ENCODE measurements around the gene MYO1G.

Gene MYO1G

GRCh38 chr7:44979481-44980392 is 922 bp upstream of the MYO1G start:
- no peak for DNase-seq

GRCh38 chr7:44977959-44978335 is 868 bp downstream of the MYO1G start:
- DNase-seq = peak; percentile 87

- no peak for DNase-seq
Observed at GRCh38 chr7:44977304-44977958, 1.4 kb downstream of the MYO1G start.

GRCh38 chr7:44976746-44977196 is 2.0 kb downstream of the MYO1G start:
- no peak for DNase-seq

- DNase-seq = no peak
Observed at GRCh38 chr7:44976040-44976745, 2.6 kb downstream of the MYO1G start.

- DNase-seq = no peak
Observed at GRCh38 chr7:44975331-44976039, 3.3 kb downstream of the MYO1G start.

- no peak for DNase-seq
Observed at GRCh38 chr7:44974549-44974948, 4.3 kb downstream of the MYO1G start.

GRCh38 chr7:44973610-44974401 is 5.0 kb downstream of the MYO1G start:
- no peak for DNase-seq

GRCh38 chr7:44972562-44972961 is 6.3 kb downstream of the MYO1G start:
- DNase-seq = no peak

- peak; percentile 42 for DNase-seq
Observed at GRCh38 chr7:44971902-44972441, 6.8 kb downstream of the MYO1G start.

GRCh38 chr7:44971188-44971901 is 7.5 kb downstream of the MYO1G start:
- DNase-seq = no peak

- no peak for DNase-seq
Observed at GRCh38 chr7:44970523-44971051, 8.2 kb downstream of the MYO1G start.

GRCh38 chr7:44969701-44970522 is 8.9 kb downstream of the MYO1G start:
- DNase-seq = no peak

GRCh38 chr7:44969049-44969700 is 9.6 kb downstream of the MYO1G start:
- no peak for DNase-seq

- DNase-seq = no peak
Observed at GRCh38 chr7:44967571-44968446, 11.0 kb downstream of the MYO1G start.

- DNase-seq = peak; percentile 45
Observed at GRCh38 chr7:44966731-44967538, 11.9 kb downstream of the MYO1G start.
